Fibroblast of mammary gland (primary cell): ENCODE data around the gene PGM2.
A peak's percentile ranks its signal among the peaks of the same experiment; 100 is the strongest.

ENCODE experiments used
- DNase-seq: peaks from one replicate; pipeline ENCODE4 v3.0.0-alpha.2; 2010; ENCODE audit warnings: low read depth
- H3K4me3 ChIP-seq: 2 replicates; pipeline ENCODE4 v1.5.1; 2011; ENCODE audit warnings: low read depth, mild to moderate bottlenecking, low read length, moderate library complexity; ENCODE audit not compliant: control insufficient read depth
- CTCF ChIP-seq: conservative IDR thresholded peaks from 2 replicates; pipeline ENCODE4 v1.5.1; 2011; ENCODE audit warnings: low read depth, low read length, inconsistent platforms; ENCODE audit not compliant: control insufficient read depth, insufficient read depth

Gene PGM2

DNA sequence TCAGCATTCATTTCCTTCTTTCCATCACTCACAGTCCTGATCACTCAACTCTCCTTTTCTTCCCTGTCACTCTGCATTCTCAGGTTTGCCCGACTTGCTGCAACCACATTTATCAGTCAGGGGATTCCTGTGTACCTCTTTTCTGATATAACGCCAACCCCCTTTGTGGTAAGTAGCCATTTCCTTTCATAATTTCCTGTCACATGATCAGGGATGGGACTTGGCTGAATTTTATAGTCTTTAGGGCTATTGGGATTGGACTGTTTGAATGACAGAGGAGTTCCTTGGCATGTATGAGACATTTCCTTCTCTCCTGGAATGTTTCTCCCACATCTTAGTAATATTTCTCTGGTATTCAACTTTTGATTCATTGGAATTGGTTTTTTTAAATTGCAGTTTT, 11.0 kb downstream of the PGM2 start:
- TF ChIP-seq CTCF: no peak
- H3K4me3 ChIP-seq: no peak overlapping the region
- peak; percentile 70 for DNase-seq

- no peak for DNase-seq
- H3K4me3 ChIP-seq: no peak overlapping the region
- TF ChIP-seq CTCF: no peak
Measured at GRCh38 chr4:37839426-37839825, 12.9 kb downstream of the PGM2 start.

GRCh38 chr4:37844204-37844603, 17.7 kb downstream of the PGM2 start:
- no peak for TF ChIP-seq CTCF
- H3K4me3 ChIP-seq: no peak overlapping the region
- no peak for DNase-seq

- DNase-seq: no peak
- TF ChIP-seq CTCF: no peak
- H3K4me3 ChIP-seq: no peak overlapping the region
Measured at GRCh38 chr4:37845201-37845600, 18.7 kb downstream of the PGM2 start.

- DNase-seq: no peak
Measured at GRCh38 chr4:37847311-37847884, 20.9 kb downstream of the PGM2 start.

GRCh38 chr4:37852376-37852775, 25.9 kb downstream of the PGM2 start:
- H3K4me3 ChIP-seq: no peak overlapping the region
- DNase-seq: no peak
- no peak for TF ChIP-seq CTCF

More at GRCh38 chr4:37847311-37847884, 20.9 kb downstream of the PGM2 start:
- no peak overlapping the region for H3K4me3 ChIP-seq
- TF ChIP-seq CTCF: no peak

- no peak for TF ChIP-seq CTCF
- H3K4me3 ChIP-seq: no peak overlapping the region
- DNase-seq: no peak
Measured at GRCh38 chr4:37858112-37858511, 31.6 kb downstream of the PGM2 start.
